Cardiac fibroblast (primary cell): ENCODE measurements around the gene BBOF1.
"Not testable (repeated sequence)": the region's sequence is repeated elsewhere in the genome, so short reads cannot be mapped to it uniquely, and the experiment has no call there.

ENCODE experiments used
- DNase-seq, 2 donors: peaks; one replicate each; pipeline versions ENCODE4 v3.0.0 to v3.0.0-alpha.2; 2010; ENCODE audit warnings: low read depth in 2 of 2
- H3K4me3 ChIP-seq, 2 donors: replicated peaks in 1 of 2; 1 replicate in 1 of 2; 2 replicates in 1 of 2; pipeline ENCODE4 v1.5.1; 2011; ENCODE audit warnings: low read depth in 2 of 2, low read length in 2 of 2, mild to moderate bottlenecking in 2 of 2, moderate library complexity in 1 of 2
- CTCF ChIP-seq: IDR thresholded peaks from one replicate; pipeline ENCODE4 v1.5.1; 2011; ENCODE audit warnings: low read depth, mild to moderate bottlenecking, low read length, inconsistent platforms

The BBOF1 gene

GRCh38 chr14:73995977-73996378, 23.2 kb upstream of the BBOF1 start:
- no peak for TF ChIP-seq CTCF
- H3K4me3 ChIP-seq: no peak overlapping the region
- DNase-seq: no peak

GRCh38 chr14:73996731-73997107, 22.4 kb upstream of the BBOF1 start:
- no peak for TF ChIP-seq CTCF

GRCh38 chr14:73997108-73997943, 21.8 kb upstream of the BBOF1 start:
- TF ChIP-seq CTCF: no peak

More at GRCh38 chr14:73996731-73997107, 22.4 kb upstream of the BBOF1 start:
- DNase-seq: no peak
- H3K4me3 ChIP-seq: no peak overlapping the region

GRCh38 chr14:73997944-73998447, 21.2 kb upstream of the BBOF1 start:
- no peak for DNase-seq
- no peak for TF ChIP-seq CTCF
- H3K4me3 ChIP-seq: no peak overlapping the region

More at GRCh38 chr14:73997108-73997943, 21.8 kb upstream of the BBOF1 start:
- H3K4me3 ChIP-seq: no peak overlapping the region
- DNase-seq: no peak

- DNase-seq: no peak
- no peak for TF ChIP-seq CTCF
- no peak overlapping the region for H3K4me3 ChIP-seq
These were observed 20.4 kb upstream of the BBOF1 start for GRCh38 chr14:73998726-73999125.

- not testable (repeated sequence) for DNase-seq, H3K4me3 ChIP-seq
These were observed 13.5 kb upstream of the BBOF1 start for GRCh38 chr14:74005664-74006063.

- no peak for TF ChIP-seq CTCF
- DNase-seq: peak in 1 of 2 donors; percentile 25
- H3K4me3 ChIP-seq: no peak overlapping the region
These were observed 10.2 kb upstream of the BBOF1 start for GRCh38 chr14:74008843-74009499.
